DMS79 (cell line): ENCODE measurements around the gene OR2A25.
"Not testable (repeated sequence)": the region's sequence is repeated elsewhere in the genome, so short reads cannot be mapped to it uniquely, and the experiment has no call there.

ENCODE experiments used
- DNase-seq: peaks from one replicate; lab custom pipeline; 2025; lab: John Stamatoyannopoulos, UW

Gene OR2A25, protein sequence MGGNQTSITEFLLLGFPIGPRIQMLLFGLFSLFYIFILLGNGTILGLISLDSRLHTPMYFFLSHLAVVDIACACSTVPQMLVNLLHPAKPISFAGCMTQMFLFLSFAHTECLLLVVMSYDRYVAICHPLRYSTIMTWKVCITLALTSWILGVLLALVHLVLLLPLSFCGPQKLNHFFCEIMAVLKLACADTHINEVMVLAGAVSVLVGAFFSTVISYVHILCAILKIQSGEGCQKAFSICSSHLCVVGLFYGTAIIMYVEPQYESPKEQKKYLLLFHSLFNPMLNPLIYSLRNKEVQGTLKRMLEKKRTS

DNA sequence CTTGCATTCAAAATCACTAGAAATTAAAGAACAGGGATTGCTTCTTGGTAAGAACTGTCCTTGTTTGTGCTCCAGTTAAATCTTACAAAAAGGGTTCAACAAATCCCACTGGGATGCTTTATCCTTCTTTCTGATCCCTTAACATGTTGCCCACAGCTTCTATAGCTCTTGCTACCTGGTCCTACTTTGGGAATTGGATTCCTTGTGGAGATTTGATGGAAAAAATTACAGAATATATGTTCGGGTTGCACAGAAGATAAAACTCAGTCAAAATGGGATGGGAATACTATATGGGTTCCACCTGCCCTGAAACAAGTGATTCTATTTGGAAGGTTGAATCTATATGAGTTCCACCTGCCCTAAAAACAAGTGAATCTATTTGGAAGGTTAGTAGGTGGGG, at the start of gene OR2A25:
TSS of gene OR2A25 (plus strand) at position 301 of the 400 bp plus-strand sequence. CDS start 4,409 bp downstream, outside the sequence.
- no peak for DNase-seq

DNA sequence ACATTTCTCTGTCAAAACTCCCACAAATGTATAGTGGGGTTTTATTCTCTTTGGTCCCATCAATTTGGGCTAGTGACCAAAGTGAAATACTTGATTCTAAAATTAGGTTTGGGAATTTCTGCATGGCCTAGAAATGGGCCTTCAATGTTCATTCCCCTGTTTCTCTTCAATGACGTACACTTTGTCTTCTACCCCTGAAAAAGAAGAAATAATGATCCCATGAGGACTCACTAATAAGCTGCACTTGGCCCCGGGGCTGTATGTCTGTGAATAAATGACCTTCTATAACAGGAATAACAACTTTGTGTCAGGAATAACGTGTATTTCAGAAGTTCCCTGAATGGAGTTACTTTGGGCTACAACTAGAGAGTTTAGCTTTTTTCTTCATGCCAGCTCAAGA, 49.3 kb upstream of the OR2A25 start:
- no peak for DNase-seq

DNA sequence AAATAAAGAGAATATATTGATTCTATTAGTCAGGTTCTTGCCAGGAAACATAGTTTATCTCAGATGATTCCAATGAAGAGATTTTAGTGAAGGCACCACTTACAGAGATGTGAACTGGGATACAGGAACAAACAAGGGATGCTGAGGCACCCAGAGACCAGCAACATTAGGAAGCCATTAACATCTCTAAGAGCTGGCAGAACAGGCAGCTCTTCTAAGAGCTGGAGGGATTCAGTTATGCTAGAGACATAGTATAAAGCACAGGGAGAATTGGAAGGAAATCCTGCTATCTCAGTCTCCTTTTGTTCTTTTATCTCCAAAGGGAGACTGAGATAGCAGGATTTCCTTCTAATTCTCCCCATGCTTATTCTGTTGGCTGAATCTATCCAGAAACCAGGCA, 47.4 kb upstream of the OR2A25 start:
- no peak for DNase-seq

- DNase-seq = no peak
Observed at GRCh38 chr7:144023171-144023827, 46.3 kb upstream of the OR2A25 start.

DNA sequence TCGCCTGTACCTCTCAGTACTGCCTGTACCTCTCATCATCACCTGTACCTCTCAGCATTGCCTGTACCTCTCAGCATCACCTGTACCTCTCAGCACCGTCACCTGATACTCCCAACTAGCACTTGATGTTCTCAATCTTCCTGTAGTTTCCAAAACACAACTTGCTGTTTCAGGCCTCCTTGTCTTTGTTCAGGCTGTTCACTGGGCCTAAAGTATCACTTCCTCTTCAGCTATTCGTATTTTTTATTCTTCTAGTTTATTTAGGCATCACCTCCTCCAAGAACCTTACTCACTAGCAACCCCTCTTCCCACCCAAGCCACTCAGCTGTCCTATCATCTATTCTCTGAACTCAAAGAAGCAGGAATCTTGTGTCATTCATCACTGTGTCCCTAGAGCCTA, 45.4 kb upstream of the OR2A25 start:
- no peak for DNase-seq

GRCh38 chr7:144026203-144026883, 43.3 kb upstream of the OR2A25 start:
- DNase-seq = no peak

DNA sequence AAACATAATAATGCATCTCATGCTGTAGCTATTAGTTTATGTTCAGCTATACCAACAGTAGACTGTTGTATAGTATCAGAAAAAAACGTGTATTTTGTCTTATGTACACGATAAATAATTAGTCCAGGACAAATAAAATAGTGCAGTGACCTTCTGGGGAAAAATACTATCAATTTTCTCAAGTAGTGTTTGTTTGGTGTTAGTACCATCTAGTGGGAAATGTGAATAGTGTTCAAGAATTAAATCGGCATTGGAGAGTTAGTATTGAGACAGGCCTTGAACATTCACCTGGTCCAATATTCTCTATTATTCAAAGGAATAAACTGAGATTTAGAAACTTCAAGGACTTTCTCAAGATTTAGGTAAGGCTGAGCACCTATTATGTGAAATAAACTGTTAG, 42.5 kb upstream of the OR2A25 start:
- DNase-seq = no peak

DNA sequence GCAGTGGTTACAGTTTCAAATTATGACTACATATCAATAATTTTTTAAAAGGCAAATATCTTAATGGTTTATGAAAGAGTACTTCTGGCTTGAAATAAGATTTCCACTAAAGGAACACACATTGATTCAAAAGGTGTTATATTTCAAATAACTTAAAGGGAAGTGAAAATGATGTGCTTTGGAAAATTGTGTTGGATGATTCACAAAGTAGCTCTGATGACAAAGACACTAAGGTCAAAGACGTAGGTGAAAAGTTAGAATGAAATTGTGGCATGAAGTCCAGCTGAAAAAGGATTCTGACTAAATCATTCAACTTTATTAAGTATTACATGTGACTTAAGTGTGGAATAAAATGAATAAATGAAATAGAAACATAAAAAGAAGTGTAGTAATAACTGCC, 41.6 kb upstream of the OR2A25 start:
- DNase-seq = no peak

GRCh38 chr7:144028547-144028946, 41.1 kb upstream of the OR2A25 start:
- no peak for DNase-seq

GRCh38 chr7:144032516-144032915, 37.1 kb upstream of the OR2A25 start:
- DNase-seq = no peak

GRCh38 chr7:144032985-144033709, 36.5 kb upstream of the OR2A25 start:
- no peak for DNase-seq

DNA sequence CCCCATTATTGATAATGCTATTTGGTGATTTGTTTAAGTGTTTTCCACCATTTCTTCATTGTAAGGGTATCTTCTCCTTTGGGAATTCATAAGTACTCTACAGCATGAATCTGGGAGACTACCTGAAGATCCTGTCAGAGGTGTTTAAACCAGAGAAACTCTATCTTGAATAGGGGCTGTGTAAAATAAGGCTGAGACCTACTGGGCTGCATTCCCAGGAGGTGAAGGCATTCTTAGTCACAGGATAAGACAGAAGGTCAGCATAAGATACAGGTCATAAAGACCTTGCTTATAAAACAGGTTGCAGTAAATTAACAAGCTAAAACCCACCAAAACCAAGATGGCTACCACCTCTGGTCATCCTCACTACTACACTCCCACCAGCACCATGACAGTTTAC, 34.2 kb upstream of the OR2A25 start:
- no peak for DNase-seq

DNA sequence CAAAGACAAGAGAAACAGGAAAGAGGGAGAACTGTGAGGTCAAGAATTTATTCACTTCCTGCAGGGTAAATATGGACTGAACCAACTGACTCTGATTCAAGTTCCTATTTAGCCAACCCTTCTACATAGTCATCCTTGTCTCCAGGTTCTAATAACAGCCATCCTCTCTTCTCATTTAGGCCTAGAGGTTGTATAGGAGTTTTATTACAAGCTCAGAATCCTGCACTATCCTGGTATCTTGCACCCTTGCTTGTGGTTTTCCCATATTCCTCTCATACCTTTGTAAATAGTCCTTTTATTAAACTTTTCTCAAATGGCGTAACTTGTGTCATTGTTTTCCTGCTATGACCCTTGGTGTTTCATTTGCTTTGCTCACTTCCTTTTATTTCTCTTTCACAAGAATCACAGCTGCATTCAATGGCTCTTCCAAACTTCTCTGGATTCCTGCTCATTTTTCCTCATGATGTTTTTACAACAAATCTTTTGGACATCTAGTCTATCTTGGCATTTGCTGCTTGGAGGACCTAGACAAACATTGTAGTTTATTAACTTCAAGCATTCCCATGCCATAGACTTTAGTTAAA, 33.2 kb upstream of the OR2A25 start:
- DNase-seq = no peak

DNA sequence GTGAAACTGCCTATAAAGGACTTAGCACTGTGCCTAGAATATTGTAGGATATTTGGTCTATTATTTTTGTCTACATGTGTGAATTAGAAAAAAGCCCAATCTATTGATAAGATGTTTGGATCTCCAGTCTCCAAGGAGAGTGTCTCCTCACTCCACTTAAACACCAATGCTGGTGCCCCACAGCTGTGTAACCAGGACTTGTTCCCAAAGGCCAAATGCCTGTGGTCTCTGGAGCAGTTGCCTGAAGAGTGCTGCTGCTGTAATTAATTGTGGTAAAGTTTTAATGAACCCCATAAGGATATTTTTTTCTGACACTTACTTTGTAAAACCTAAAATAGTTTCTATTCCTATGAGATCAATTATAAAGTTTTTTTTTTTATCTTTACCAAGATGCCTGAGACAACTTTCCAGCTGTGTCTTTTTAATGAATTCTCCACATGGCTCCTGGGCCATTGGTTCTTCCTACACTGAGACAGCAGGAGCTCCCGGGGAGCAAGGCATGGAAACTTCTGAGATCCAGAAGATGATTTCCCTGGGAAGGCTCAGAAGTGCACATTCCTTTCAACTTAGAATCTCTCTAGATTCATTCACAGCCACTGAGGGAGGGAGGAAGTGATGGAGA, 32.1 kb upstream of the OR2A25 start:
- DNase-seq = no peak

DNA sequence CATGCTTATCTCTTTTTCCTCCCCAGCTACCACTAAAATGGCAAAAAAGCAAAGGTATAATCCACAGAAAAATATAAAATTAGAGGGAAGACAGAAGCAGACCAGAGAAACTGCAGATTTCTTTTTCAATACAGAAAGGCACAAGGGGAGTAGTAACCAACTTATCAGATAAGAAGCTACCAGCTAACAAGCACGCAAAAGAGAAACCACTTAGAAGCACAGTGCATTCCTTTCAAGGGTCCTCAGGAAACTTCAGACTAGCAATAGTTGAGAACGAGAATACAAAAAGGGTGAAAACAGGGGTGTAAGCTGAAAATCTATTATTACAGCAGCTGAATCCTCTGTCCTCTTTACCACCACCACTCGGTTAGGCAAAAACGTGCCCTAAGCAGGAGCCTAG, 30.7 kb upstream of the OR2A25 start:
- no peak for DNase-seq

GRCh38 chr7:144048648-144049047, 21.0 kb upstream of the OR2A25 start, which contains the start of gene OR2A5:
Gene OR2A5, plus strand, starts transcription at chr7:144048948. Its CDS starts 1,454 bp downstream, at chr7:144050402.
- DNase-seq = no peak

DNA sequence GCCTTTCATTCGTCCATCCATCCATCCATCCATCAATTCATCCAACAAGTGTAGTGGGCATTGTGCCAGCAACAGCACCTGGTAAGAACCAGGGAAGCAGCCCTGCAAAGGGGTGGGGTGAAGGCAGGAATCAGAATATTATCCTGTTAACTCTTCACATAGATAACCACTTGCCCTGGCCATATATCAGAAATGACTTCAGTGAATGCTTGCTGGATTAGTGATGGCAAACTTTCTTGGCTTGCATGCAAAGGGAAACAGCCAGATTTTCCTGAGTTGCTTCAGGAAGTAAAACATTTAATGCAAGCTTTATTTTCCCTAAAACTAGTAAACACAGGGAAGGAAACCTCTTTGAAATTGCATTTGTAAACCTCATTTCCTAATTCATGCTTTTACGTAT, 20.1 kb upstream of the OR2A25 start:
- DNase-seq = no peak

- DNase-seq = no peak
Observed at GRCh38 chr7:144050093-144050492, 19.5 kb upstream of the OR2A25 start.

DNA sequence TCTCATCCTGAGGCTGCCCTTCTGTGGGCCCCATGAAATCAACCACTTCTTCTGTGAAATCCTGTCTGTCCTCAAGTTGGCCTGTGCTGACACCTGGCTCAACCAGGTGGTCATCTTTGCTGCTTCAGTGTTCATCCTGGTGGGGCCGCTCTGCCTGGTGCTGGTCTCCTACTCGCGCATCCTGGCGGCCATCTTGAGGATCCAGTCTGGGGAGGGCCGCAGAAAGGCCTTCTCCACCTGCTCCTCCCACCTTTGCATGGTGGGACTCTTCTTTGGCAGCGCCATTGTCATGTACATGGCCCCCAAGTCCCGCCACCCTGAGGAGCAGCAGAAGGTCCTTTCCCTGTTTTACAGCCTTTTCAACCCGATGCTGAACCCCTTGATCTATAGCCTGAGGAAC, 18.7 kb upstream of the OR2A25 start:
- not testable (repeated sequence) for DNase-seq

DNA sequence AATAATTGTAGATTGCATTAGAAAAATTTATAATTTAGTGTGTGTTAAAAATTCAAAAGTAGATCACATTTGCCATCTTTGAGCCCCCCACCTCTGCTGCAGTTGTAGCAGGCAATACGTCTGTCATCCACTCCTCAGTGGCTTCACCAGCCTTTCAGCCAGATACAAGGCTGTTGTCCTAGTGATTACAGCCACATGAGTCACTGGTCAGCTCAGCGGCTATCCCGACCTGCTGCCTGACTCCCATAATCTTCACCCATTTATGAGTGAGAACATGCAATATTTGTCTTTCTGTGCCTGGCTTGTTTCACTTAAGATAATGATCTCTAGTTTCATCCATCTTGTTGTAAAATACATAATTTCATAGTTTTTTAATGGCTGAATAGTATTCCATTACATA, 11.7 kb upstream of the OR2A25 start:
- no peak for DNase-seq

GRCh38 chr7:144063710-144064109, 5.9 kb upstream of the OR2A25 start:
- no peak for DNase-seq

DNA sequence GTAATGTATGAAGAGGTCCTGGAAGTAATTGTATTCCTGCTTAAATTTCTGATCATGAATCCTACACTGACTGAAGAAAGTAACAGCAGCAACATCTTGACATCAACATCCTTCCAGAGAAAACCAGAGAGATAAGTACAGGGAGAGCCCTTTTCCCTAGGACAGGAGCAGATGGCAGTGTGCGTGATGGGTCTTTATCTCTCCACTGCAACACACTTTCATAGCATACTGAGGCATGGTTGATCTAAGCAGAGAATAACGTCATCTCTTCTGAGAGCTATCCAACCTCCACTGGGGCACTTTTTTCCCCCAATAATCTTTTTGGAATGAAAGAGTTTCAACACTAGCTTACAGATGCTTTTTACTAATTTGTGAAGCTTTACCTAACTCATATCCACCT, 342 bp downstream of the OR2A25 start:
- DNase-seq = no peak
